DMS 273 (cell line): Measurements from ENCODE around the gene PTGFR.

Experiments used
- DNase-seq: peaks from one replicate; lab custom pipeline; 2025; ENCODE audit not compliant: unreplicated experiment; lab: John Stamatoyannopoulos, UW

Gene PTGFR

DNA sequence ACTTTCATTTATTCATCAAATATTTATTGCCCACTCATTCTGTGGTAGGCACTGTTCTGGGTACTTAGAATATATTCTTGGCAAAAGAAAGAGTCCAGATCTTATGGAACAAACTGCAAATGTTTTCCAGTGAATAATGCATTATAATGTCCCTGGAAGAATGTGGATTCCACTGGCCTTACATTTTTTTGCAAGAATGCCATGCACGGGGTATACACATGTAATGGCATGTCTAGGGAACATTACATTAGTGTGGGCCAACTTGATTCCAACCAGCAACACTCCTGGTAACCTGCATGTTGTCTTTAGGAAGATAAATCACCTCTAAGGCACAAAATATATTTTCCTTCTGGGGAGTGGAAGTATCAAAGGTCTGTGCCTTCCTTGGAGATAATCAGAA, 96.4 kb downstream of the PTGFR start:
- DNase-seq: no peak
